Suprapubic skin (tissue), 4 donors: ENCODE results near the gene DDIT3.
"Not testable (repeated sequence)": the region's sequence is repeated elsewhere in the genome, so short reads cannot be mapped to it uniquely, and the experiment has no call there.

Experiments
- CTCF ChIP-seq, 2 donors: fragments of 200-600 bp in 1 of 2; fragments of 450-650 bp in 1 of 2; sonication (generic) in 1 of 2; IDR thresholded peaks; one replicate each; pipeline ENCODE4 v1.5.1; 2016 to 2019; ENCODE audit warnings: antibody characterized with exemption in 2 of 2, mild to moderate bottlenecking in 1 of 2, moderate library complexity in 1 of 2
- EP300 ChIP-seq: sonication (generic); formaldehyde crosslinking; IDR thresholded peaks from one replicate; pipeline ENCODE4 v1.6.1; 2017; ENCODE audit warnings: antibody characterized with exemption
- POLR2A ChIP-seq, 2 donors: fragments of 450-650 bp; IDR thresholded peaks; one replicate each; pipeline ENCODE4 v1.6.1; 2017; ENCODE audit warnings: antibody characterized with exemption in 2 of 2, mild to moderate bottlenecking in 2 of 2, moderate library complexity in 2 of 2
- POLR2AphosphoS5 ChIP-seq, 3 donors: sonication (generic); formaldehyde crosslinking; IDR thresholded peaks; one replicate each; pipeline ENCODE4 v1.6.1; 2017; ENCODE audit warnings: antibody characterized with exemption in 3 of 3

- TF ChIP-seq EP300; CTCF (IDR thresholded peaks at IDR 0.05); POLR2AphosphoS5 (IDR thresholded peaks at IDR 0.05); POLR2A (IDR thresholded peaks at IDR 0.05): not testable (repeated sequence)
Measured at GRCh38 chr12:57507796-57508195, 12.5 kb downstream of the DDIT3 start.
